Thyroid gland (tissue), 4 donors: ENCODE results near the gene CHI3L1.

ENCODE experiments used
- CTCF ChIP-seq, 6 experiments: fragments of 200-600 bp in 3 of 6; fragments of 450-650 bp in 3 of 6; sonication (generic) in 3 of 6; IDR thresholded peaks; one replicate each; pipeline ENCODE4 v1.5.1; 2016 to 2019; ENCODE audit warnings: antibody characterized with exemption in 6 of 6, mild to moderate bottlenecking in 2 of 6, inconsistent platforms in 1 of 6, moderate library complexity in 1 of 6
- POLR2A ChIP-seq, 2 donors: fragments of 450-650 bp; IDR thresholded peaks; one replicate each; pipeline ENCODE4 v1.6.1; 2017; ENCODE audit warnings: antibody characterized with exemption in 2 of 2, mild to moderate bottlenecking in 2 of 2, moderate library complexity in 1 of 2

- TF ChIP-seq POLR2A (IDR thresholded peaks at IDR 0.05) (no peak), CTCF (IDR thresholded peaks at IDR 0.05) (no peak)
These were observed 28.4 kb upstream of the CHI3L1 start for GRCh38 chr1:203214871-203215270.
